Stimulated activated CD8-positive, alpha-beta memory T cell treated with anti-CD3 and anti-CD28 coated beads, Interleukin-15, amount 100 ng/mL, for 48 hours (primary cell): ENCODE measurements around the gene LDB2.
"Not testable (repeated sequence)": the region's sequence is repeated elsewhere in the genome, so short reads cannot be mapped to it uniquely, and the experiment has no call there.

Experiments
- DNase-seq, 2 donors: peaks; one replicate each; pipeline ENCODE4 v3.0.0-alpha.2; 2020; ENCODE audit warnings: low read depth in 2 of 2

The LDB2 gene

DNA sequence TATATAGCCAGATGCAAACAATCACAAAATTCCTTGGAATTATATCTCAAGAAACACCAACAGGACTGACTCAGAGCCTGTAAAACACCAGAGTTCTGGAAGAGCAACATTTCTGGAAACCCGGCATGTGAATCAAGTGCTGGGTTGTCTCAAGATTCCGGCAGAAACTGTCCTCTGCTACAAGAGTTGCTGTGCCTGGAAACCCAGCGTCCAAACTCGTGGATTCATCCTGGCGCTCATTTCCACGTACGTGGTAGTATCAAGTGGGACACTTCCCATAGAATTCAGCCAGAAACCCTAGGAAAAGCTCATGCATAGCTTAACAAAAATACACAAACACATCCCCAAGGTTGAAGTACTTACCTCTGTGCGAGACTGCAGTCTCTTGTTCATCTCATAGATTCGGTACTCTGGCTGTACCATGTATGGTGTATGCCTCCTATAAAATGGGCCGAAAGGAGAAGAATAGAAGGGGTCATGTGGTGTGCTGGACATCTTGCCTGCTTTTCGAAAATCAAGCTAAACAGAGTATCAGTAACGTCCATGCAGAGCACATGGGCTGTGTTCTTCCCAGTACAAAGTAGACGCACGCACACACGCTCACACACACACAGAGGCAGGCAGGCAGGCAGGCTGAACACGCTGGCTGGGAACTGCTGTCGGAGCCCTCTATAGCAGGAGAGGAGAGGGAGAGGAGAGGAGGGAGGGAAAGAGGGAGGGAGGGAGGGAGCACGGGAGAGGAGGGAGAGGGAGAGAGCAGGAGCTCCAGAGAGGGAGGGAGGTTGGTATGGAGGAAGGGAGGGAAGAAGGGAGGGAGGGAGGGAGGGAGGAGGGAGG is at the start of gene LDB2:
LDB2 (minus strand) TSS at position 655 of the 837 bp plus-strand sequence.
- no peak for DNase-seq

DNA sequence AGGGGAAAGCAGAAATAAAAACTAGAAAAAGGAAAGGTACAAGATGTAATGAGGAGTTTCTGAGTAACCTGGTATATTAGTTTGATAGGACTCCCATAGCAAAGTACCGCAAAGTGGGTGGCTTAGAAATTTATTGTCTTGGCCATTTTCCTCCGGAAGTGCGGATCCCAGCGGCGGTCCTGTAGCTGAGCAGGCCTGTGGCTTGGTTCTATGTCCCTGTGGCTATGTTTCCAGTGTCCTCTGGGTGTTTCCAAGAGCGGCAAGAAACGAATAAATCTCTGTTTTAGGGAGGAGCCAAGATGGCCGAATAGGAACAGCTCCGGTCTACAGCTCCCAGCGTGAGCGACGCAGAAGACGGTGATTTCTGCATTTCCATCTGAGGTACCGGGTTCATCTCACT is 44.0 kb upstream of the LDB2 start:
- no peak for DNase-seq

DNA sequence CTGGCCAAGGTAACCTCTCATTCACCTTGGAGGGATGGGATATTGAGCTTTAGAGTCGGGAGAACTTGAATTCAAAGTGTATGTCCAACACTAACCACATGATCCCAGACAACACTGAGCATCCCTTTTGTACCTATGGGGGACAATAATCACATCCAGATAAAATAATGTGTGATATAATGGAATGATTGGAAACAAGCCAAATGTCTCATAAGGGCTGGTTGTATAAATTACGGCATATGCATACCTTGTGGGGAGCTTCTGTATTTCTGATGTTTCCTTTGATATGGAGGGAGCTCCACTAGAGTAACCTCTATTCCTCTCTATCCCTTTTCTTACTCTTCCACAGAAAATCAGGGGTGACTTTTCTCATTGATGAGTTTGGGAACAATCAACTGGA is 40.7 kb upstream of the LDB2 start:
- DNase-seq, result no peak

DNA sequence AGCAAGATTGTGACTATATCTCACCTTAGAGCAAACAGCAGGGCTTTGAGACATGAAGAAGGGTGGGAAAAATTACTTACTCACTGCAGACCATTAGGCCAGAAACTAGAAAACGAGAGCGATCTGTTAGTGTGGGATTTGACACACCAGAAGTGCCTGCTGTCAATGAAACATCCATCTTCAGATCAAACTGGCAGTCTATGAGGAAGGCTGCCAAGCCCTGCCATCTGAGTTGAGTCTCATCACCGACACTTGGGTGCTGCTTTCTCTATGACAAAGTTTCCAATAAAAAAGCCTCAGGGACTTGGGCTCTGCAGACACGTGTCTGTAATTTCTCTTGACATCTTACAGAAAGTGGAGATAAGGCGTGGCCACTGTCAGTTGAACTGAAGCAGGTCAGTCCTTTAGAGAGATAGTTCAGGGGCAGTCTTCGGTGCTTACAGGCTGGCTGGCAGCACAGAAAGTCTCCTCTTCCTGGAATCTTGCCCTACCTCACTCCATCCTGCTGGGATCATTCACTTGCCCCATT is 40.1 kb upstream of the LDB2 start:
- DNase-seq, result no peak

DNA sequence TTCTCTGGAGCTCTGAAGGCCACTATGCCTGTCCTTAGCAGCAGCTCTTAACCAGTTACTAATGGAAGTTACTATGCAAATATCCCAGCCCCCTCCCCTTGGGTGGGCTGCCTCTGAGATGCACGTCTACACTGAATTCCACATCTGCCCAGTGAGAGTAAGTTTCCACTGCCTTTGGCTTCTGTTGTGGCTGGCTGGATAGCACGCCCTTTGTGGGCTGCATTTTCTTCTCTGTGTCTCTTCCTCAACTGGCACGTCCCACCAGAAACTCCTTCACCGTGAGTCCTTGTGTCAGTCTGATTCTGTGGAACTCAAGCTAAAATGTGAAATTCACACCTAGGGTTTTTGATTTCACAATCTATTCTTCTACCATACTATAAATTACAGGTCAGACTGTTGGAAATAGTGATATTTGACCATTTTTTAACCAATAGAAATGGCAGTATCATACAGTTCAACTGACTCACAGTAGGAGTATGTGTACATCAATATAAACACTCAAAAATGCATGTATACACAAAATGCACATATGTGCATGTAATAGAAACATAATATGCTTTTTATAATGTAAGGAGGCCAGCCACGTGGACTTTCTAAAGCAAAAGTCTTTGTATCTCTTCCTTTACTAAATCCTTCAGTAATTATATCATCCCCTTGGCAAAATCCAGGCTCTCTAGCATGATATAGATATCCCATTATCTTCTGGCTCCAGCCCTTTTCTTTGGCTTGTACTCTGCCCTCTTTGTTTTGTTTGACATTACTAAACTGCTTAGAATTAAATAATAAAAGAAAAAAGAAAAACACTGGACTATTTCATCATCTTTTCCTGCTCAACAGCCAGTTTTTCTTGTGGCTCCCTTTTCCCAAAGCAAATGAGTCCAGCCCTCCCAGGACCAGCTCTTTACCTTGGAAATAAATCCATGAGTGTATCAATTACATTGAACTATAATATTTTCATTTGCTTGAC is 33.2 kb upstream of the LDB2 start:
- DNase-seq, result no peak

DNA sequence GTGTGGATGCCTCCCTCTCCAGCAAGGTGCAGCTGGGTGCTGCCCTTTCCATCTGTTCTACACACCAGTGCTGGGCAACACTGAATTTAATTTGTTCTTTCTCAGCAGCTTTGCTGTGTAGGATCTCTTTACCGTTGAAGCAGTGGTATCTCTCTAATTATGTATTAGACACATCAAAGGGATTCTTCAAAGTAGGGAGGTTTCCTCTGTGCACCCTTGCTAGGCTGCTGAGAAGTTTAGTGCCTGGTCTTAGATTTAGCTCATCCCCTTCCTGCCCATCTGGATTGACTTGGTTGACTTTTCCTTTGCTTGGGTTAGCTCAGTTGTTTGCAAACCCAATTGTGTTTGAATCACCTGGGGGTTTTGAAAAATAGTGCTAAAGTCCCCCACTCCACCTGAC is 27.8 kb upstream of the LDB2 start:
- no peak for DNase-seq

DNA sequence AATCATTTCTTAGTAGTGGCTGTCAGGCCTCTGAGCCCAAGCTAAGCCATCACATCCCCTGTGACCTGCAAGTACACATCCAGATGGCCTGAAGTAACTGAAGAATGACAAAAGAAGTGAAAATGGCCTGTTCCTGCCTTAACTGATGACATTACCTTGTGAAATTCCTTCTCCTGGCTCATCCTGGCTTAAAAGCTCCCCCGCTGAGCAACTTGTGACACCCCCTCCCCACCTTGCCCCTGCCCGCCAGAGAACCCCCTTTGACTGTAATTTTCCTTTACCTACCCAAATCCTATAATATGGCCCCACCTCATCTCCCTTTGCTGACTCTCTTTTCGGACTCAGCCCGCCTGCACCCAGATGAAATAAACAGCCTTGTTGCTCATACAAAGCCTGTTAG is 20.3 kb upstream of the LDB2 start:
- not testable (repeated sequence) for DNase-seq

DNA sequence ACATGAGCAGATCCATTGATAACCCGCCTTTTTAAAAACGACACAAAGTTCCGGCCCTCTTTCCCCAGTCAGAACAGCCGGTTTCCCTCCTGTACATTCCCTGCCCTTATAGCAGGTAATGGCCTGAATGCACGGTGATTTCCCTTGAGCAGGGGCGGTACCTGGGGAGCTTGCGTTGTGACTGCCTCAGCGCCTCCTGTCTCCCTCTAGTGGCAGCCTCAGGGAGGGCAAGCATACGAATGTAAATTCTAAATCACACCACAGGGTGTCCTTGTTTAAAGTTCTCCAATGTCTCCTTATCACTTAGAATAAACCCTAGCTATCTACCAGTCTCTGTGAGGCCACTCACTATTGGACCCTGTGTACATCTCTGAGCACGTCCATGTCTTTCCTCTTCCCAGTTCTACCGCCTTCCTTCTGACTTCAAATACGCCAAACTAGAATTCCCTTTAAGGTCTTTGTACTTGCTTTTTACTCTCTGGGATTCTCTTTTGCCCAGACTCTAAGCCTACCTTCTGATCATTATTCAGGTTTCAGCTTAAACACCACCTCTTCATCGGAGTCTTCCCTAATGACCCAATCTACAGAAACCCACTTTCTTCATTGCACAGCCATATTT is 18.4 kb upstream of the LDB2 start:
- peak; percentile 54 to 58 for DNase-seq

DNA sequence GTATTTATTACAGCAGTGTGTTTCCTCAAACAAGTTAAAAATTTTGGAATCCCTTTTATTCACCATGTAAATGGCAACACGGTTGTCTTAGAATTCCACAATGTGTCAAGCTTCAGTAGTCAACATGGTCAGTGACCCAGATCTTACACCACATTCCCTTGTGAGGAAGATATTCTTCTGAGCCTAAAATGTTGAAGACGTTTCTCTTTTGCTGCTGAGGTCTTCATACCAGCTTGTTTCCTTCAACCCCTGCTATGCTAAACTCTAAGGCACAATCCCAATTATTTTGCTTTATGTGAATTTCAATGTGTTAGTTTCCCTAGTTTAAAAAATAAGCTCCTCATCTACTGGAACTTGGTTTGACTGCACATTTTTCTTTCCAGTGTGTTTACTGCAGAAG is 17.6 kb upstream of the LDB2 start:
- DNase-seq, result no peak

DNA sequence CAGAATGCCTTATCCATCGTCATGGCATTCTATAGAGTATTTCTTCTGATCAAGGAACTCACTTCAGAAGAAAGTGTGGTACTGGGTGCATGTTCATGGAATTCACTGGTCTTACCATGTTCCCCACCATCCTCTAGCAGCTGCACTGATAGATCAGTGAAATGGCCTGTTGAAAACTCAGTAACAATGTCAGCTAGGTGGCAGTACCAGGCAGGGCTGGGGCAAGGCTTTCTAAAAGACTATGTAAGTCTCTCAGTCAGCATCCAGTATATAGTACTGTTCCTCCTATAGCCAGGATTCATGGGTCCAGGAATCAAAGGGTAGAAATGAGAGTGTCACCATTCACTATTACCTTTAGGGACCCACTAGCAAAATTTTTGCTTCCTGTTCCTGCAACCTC is 15.8 kb upstream of the LDB2 start:
- no peak for DNase-seq

DNA sequence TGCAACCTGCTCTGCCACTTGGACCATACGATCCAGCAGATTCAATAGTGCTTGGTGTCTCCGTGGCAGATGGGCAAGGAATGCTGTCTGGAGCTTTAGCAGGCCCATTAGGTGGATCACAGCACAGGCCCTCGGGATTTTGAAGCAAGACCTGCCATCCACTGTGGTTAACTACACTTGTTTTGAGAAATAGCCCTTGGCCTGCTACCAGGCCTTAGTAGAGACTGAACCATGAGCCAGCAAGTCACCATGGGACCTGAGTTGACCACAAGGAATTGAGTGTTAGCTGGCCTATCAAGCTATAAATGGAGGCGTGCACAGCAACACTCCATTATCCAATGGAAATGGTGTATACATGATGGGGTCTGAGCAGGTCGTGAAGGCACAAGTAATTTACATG is 14.5 kb upstream of the LDB2 start:
- DNase-seq, result no peak

DNA sequence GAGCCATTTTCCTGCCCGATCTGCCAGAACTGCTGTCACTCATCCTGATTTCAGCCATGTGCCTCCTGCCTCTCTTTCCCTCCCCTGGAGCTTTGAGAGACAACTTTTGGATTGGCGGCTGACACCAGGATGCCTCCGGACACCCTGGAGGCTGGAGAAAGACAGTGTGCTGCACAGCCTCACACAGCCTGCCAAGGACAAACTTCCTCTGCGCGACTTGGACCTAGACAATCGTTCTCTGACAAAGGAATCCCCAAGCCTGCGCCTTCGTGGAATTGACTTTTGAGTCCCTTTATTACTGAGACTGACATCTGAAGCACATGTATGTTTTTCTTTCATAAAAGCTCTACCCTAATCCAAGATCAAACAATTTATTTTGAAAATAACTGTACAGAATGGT is 10.8 kb upstream of the LDB2 start:
- no peak for DNase-seq

DNA sequence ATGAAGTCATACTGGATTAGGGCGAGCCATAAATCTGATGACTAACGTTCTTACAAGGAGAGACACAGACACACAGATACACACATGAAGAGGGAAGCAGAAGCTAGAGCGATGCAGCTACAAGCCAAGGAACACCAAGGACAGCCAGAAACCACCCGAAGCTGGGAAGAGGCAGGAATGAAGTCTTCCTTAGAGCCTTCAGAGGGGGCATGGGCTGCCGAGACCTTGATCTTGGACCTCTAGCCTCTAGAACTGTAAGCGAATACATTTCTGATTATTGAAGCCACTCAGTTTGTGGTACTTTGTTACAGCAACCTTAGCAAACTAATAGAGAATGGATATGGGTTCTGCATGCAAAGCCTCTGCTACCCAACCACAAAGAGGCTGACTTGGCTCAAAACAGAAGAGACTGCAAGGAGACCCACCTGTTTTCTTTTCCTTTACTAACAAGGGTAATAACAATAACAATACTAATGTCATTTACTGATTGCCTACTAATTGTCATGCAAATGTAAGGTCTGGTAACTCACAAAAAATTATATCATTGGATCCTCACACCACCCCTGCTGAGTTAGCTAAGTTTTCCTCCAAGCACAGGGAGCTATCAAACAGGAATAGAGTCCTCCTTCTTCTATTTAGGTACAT is 10.1 kb upstream of the LDB2 start:
- DNase-seq, result no peak

DNA sequence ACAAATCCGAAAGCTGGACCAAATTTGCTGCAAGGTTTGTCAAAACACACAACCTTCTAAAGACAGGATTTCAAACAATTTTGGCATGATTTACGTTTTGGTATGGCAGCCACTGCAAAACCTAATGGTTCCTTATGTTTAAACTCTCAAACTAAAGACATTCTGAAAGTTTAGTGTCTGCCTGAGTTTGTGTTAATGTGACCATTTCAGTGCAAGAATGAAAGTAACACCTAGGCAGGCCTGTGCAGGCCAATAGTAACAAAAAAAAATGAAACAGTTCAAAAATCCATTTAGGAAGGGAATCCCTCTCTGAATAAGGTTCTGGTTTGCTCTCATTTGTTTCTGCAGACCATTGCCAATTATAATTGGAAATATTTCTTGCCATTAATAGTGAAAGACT is 1.9 kb upstream of the LDB2 start:
- no peak for DNase-seq

DNA sequence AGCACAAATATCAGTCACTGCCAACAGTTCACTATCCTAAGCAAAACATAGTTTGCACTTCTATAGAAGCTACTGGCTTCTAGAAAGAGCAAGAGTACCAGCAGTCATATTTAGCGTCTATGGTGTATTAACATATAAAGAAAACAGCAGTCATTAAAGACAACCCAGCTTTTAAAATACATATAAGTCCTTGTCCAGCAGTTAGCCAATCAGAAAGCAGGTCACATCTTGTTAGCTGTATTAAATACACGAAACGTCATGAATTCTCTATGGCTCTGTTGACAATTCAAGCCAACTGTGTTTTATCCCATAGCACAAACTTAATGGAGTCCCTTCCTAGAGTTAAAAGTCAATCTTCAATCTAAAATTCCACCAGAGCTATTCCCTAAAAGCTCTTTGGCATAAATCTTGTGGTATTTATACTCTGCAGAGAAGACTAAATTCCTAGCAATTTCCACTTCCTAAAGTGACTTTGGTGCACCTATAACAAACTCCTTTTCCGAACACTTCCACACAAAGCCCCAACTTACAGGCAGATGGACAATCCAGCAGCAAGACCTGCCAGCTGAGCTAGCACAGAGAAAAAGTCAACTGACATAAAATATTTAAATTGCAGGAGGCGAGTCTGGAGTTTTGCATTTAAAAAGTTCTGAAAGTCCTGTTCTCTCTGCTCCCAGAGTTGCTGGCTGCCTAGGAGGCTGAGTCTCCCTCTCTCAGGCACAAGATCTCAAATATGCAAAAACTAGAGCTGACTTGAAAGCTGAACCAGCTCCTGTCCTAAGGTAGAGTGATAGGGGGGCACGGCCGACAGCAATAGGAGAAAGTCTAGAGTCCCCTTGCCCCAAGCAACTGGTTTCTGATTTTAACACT is 1.3 kb downstream of the LDB2 start:
- DNase-seq, result no peak

DNA sequence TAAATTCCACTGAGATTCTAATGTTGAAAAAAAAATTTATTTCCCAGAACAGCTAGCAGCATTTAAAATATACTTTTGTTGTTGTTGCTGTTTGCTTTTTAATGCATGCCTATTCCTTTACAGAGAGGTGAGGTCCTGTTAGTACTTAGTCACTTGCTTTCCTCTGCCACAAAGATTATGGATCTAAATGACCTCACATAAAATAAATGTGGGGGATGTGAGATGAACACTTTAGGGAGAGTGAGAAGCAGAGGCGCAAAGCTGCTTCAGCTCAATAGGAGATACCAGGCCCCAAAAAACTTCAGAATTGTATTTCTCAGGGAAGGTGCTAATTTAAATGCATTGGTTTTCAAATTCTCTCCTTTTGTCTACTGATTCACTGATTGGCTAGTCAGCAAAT is 4.0 kb downstream of the LDB2 start:
- no peak for DNase-seq

DNA sequence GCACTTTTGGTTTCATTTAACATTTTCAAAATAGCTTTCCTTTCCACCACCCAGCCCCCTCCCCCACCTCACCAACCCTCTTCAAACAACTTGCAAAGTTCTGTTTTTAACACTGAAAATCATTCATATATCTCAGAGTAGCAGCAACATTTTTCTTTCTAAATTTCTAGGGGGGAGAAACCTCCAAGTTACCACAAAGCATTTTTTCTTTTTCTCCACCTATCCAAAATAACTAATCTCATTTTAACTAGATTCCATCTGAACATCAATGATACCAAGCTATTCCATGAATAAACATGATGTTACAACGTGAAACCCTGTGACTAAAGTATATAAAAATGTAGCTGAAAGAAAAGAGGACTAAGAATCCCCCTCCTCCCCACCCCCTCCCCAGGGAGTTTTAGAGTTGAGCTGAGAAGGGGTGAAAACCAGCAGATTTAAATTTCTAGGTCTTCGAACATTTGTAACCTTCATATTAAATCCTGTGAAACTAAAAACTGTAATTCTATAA is 5.2 kb downstream of the LDB2 start:
- no peak for DNase-seq

DNA sequence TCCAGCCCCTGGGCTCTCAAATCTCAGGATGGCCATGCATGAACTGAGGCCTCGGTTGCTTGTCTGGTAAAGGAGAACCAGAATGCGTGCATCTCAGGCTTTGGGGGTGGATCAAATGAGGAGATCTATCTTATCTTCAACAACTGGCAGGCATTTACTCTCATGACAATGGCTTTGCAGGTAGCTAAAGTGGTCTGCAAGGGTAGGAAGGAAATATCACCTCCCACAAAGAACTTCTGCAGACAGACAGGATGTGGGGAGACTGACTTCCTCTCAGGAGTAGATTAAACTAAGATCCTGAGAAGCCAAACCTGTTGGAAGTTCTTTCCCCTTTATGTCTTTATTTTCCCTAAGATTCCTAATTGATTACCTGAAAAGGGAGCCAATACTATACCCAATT is 7.8 kb downstream of the LDB2 start:
- DNase-seq, result no peak

DNA sequence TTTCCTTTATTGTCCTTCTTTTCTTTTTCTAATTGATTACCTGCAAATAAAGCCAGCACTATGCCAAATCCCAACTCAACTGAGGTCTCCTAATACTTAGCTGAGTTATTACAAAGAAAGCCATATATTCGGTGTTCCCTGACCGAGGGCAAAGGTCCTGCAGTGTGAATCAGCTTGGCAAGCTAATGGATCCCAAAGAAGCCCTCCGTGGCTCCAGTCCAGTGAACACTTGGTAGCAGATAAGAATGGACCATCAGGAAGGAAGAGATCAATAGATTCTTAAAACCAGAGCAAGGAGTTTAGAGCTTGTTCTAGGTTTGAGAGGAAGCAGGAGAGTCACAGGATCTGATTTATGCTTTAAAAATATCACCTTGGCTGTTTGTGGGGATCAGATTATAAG is 8.5 kb downstream of the LDB2 start:
- no peak for DNase-seq

DNA sequence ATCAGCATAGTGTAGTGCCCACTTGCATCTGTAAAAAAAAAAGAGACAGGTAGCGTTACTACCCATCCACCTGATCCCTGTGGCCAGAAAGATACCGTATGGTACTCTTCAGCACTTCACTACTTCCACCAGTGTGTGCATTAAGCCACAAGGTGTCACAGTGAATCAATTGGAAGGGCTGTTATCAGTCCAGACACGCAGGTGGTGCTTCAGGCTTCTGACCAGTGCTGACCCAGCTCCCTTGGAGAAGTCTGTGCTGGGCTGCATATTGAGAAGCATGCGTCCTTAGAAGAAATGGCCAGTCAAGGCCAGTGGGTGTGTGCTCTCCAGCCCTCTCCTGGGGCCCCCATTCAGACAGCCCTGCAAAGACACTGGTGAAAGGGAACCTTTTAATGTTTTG is 10.6 kb downstream of the LDB2 start:
- DNase-seq, result no peak
